HTERT RPE-1 (cell line): ENCODE data around the gene CPT1B.
"Not testable (repeated sequence)": the region's sequence is repeated elsewhere in the genome, so short reads cannot be mapped to it uniquely, and the experiment has no call there.

Source experiments
- in situ Hi-C: fragments of 300-500 bp; cut with MboI; formaldehyde crosslinking; loops from 4 replicates; pipeline ENCODE4 v1.14.3; 2020; ENCODE audit warnings: low sequenced_read_pairs

The CPT1B gene

GRCh38 chr22:50610041-50610451 is 31.8 kb upstream of the CPT1B start:
- in situ Hi-C loops = no loop called here

DNA sequence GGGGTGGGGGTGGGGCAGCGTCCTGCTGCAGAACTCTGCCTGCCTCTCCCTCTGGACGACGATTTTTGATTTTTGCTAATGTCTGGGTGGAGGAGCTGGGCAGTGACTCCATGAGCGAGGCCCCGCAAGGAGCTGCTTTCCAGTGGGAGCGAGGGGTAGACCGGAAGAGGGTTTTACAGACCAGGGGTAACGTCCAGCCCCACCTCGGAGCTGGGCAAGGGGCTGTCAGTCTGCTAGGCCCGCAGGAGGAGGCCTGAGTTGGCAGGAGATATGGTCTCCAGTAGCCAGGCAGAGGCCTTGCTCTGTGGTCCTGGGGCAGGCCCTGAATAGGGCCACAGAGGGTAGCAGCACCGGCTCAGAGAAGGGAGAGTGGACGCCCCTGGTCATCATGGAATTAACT is 31.4 kb upstream of the CPT1B start:
- in situ Hi-C loops = no loop called here

DNA sequence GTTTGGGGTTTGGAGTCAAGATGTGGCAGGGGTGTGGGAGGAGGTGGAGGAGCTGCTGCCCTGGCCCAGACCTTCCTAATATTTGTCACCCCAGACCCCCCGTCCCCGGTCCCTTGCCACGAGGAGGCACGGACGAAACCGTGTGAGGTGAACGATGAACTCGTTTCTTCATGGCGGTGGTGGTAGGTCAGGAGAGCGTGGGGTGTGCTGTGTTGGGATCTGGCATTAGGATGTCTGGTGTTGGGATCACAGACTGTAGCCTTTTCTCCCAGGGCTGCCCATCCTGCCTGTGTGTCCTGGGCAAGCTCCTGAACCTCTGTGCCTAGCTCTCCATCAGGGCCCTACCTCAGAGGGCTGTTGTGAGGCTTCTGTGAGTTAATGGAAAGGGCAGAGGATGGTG is 30.8 kb upstream of the CPT1B start:
- in situ Hi-C loops = no loop called here

- in situ Hi-C loops = not testable (repeated sequence)
These were observed 30.0 kb upstream of the CPT1B start for GRCh38 chr22:50608058-50608840.

DNA sequence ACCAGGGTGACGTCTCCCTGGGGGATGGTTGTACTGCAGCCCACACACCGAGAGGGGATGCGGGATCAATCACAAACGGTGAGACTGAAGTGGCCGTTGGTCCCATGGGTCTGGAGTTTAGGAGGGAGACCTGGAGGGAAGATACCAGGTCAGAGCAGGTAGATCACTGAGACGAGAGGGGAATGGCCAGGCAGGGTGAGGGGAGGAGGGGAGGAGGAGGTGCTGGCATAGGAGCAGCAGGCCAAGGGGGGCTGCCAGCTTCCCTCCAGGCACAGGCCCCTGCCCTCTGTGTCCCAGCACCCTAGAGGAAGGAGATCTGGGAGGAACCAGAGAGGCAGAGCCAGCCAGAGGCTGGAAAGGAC is 29.4 kb upstream of the CPT1B start:
- in situ Hi-C loops = no loop called here

DNA sequence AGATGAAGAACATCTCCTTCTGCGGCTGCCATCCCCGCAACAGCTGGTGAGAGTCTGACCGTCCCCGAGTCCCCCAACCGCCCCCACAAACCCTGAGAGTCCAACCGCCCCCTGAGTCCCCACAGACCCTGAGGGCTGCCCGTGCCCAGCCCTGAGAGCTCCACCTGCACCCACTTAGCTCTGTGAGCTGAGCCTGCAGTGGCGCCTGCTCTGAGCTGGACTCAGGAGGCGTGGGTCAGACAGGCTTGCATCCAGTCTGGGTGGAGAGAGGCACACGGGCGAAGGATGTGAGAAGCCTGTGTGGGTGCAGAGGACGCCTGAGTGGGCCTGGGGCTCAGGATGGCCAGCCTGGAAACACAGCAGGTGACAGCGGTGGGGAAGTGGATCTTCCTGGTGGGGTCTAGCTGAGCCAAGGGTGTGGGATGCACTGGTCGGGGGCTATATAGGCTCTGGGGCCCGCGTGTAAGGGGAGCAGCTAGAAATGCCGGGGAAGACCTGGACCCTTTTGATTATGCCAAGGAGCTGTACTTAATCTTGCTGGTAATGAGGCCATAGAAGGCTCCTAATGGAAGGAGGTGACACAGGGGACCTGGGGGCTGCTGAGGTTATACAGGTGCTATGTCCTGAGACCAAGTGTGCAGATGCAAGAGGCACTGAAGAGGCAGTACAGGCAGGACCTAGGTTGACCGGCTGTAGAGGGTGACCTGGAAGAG is 28.9 kb upstream of the CPT1B start:
- in situ Hi-C loops = no loop called here

DNA sequence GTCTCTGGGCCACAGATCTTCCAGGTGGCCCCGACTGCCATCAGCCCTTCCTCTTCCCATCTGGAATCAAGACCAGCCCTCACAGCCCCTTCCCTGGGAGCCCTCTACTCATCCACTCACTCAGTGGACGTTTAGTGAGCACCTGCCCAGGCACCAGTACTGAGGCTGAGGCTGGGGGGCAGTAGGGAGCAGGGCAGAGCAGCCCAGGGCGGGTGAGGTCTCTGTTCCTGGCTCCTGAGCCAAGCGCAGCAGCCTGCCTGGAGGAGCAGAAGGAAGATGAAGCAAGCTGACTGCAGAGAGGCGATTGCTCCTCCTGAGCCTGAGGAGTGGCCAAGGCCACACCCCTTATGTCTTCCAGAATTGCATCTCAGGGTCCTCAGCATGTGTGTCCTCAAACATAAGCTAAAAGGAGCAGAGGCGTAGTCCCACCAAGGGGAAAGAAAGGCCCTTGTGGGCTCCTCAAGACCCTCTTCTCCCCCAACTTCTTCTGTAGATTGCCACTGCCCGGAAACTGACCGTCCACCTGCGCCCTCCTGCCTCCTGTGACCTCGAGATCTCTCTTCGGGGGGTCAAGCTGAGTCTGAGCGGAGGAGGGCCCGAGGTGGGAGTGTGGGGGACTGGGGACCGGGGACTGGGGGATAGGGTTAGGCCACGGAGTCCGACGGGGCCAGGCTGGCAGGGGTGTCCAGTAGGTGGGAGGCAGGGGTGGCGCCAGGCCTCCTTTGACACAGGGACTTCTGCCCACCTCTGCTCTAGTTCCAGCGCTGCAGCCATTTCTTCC is 28.1 kb upstream of the CPT1B start:
- in situ Hi-C loops = no loop called here

DNA sequence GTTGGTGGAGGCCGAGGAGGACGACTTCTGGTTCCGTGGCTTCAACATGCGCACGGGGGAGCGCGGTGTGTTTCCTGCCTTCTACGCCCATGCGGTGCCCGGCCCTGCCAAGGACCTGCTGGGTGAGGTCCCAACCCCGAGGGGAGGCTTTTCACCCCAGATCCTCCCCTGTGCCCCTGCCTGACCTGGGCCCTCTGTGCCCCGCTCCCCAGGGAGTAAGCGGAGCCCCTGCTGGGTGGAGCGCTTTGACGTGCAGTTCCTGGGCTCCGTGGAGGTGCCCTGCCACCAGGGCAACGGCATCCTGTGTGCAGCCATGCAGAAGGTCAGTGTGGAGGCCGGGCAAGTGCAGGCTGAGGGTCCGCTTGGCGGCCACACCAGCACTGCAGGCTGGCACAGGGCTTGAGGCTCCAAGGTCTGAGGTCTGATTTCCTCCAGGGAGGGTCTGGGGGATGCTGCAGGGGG is 27.4 kb upstream of the CPT1B start:
- in situ Hi-C loops = no loop called here

- in situ Hi-C loops = no loop called here
These were observed 26.9 kb upstream of the CPT1B start for GRCh38 chr22:50605002-50605612.

GRCh38 chr22:50604256-50605001 is 26.2 kb upstream of the CPT1B start:
- in situ Hi-C loops = no loop called here

GRCh38 chr22:50603511-50604255 is 25.5 kb upstream of the CPT1B start:
- in situ Hi-C loops = no loop called here

DNA sequence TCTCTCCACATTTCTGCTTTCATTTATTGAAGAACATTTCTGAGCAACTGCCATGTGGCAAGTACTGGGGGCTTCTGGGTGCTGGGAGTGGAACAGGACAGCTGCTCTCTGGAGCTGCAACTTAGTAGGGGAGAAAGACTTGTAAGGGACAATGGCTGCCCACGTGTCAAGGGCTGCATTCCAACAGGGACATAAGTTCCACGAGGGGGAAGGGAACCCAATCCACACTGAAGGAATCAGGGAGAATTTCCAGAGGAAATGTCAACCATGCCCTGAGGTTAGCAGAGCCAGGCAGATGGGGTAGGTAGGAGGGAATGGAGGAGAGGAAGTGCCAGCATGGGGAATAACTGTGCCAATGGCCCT is 24.1 kb upstream of the CPT1B start:
- in situ Hi-C loops = no loop called here

DNA sequence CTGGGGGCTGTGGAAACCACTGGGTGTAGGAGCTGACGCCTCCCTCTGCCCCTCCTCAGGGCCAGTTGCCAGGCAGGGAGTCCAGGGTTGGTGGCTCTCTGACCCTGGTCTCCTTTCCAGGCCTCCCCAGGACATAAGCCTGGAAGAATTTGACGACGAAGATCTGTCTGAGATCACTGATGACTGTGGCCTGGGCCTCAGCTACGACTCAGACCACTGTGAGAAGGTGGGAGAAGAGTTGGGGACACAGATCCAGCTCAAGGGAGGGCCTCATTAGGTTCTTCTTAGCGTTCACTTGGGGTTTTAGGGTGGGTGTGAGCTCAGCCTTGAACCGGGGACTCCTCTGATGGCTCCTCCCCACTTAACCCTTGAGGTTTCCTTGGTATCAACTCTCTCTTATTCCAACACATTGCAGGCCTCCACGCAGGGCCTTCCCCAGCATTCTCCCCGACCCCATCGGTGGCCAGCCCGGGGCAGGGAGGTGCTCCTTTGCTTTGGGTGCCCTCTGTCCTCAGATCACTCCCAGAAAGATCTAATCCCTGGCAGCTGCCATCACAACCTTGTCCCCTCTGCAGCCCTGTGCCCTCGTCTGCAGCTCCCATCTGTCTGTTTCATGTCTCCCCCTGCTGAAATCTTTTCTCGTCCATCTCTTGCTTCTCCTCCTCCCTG is 23.6 kb upstream of the CPT1B start:
- in situ Hi-C loops = no loop called here

DNA sequence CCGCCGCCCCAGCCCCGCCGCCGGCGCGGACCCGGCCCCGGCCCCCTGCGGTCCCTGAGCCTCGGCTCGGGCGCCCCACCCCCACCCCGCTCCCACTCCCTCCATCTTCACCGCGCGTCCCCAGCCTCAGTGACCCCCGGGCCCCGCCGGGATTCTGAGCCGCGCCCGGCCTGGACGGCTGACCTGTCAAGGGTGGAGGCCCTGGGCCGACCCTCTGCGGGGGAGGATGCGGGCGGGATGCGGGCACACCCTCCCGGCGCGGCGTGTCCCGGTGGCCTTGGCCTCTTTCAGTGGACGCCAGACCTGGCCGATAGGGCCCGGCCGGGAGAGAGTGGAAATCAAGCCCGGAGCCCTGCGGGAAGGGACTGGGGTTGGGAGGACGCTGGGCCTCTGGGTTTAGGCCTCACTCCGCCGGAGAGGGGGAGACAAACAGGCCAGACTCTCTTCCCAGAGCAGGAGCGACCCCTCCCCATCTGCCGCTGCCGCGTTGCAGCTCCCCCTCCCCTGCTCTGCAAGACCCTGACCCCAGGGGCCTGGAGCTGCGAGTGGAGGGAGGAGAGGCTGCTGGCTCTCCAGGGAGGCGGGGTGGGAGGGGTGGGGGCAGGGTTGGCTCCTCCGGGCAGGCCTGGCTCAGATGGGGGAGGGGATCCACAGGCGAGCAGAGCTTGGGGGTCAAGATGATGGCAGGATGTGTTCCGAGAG is 22.9 kb upstream of the CPT1B start:
- in situ Hi-C loops = no loop called here

DNA sequence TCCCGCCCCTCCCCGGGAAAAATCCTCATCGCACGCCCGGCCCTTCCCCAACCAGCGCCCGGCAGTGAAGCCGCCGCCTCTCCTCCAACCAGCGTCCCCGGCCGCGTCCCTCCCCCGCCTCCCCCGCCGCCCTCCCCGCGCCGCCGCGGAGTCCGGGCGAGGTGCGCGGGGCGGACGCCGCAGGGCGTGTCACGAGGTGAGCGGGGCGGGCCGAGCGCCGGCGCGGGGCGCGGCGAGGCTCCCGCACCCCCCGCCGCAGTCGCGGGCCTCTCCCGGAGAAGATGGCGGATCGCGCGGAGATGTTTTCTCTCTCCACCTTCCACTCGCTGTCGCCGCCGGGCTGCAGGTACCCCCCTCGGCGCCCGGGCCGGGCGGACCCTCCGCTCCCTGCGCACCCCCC is 22.3 kb upstream of the CPT1B start, which contains the start of gene MAPK8IP2:
Gene MAPK8IP2, plus strand, starts transcription at position 256 of the 400 bp plus-strand sequence. Its CDS starts 26 bp downstream, at position 282.
- in situ Hi-C loops = no loop called here

DNA sequence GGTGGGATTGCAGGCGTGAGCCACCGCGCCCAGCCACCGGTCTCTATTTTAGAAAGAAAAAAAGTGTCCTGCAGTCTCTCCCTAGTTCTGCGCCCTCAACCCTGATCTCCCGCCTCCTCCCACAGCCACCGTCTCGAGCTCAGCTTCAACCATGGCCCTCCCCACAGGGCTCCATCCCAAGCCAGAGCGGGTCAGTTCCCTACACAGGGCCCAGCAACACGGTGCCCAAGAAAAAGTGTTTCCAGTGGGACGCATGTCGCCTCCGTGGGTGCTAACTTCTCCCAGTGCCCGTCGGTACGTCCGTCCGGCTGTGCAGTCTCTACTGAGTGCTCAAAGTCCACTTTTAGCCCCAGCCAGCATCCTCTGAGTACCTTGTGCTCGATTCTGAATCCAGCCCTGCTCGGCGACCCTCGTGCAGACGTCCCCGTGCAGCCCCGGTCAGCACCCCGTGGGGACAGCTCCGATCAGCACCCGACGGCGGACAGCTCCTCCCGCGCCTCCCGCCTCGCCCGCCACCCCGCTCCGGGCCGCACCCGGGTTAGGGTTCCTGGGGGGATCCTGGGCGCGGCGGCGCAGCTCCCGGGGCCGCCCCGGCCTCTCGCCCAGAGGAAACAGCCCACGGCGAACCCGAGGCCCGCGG is 21.7 kb upstream of the CPT1B start:
- in situ Hi-C loops = no loop called here

- in situ Hi-C loops = no loop called here
These were observed 18.9 kb upstream of the CPT1B start for GRCh38 chr22:50597097-50597496.

GRCh38 chr22:50595189-50595588 is 17.0 kb upstream of the CPT1B start:
- in situ Hi-C loops = no loop called here
